NCI-H1930 (cell line): ENCODE measurements around the gene PKIG.
A peak's percentile ranks its signal among the peaks of the same experiment; 100 is the strongest.

Experiments
- DNase-seq, 2 experiments: peaks; one replicate each; lab custom pipeline; 2025; lab: John Stamatoyannopoulos, UW

Gene PKIG

DNA sequence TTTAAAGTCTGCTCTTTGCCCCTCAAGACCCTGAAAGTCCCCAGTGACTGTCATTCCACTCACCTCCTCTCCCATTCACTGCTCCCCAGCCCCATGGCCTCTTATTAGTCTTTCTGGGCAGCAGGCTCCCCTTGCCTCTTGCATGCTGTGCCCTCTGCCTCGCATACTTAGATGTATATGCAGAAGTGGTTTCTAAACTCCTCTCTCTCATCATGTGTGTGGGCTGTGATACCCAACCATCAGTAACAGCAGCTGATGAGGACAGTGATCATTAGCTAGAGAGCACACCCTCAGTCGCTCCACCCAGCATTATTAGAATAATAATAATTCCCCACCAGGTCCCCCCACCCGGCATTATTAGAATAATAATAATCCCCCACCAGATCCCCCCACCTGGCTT is 14.5 kb downstream of the PKIG start:
- no peak for DNase-seq

DNA sequence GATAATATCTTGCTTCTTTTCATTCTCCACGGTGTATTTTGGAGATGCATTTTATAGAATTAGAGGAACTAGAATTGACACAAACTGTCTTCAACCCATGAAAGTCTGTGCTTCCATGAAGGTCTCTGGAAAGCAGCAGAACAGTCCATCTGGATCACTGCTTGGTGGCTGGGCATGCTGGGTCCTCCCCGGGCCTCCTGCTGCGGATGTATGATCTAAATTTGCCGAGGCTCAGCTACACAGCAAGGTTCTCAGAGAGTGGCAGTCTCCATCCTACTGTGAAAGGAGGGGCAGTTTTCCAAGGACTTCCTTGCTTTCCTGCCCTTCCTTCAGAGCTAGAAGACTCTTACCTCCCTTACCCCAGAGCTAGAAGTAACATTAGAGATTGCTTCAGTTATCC is 15.1 kb downstream of the PKIG start:
- no peak for DNase-seq

DNA sequence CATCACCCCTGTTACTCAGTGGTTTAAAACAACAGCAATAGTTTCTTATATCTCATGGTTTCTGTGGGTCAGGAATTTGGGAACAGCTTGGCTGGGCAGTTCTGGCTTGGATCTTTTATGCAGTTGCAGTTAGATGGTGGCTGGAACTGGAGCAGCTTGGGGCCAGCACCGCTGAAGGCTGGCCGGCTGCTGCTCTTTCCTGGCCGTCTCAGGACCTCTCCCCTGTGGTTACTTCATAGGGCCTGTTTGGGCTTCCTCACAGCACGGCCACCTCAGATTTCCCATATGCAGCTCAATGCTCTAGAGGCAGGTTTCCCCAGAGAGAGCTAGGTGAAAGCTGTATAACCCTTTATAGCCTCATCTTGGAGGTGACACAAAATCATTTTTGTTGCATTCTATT is 15.6 kb downstream of the PKIG start:
- DNase-seq: no peak

DNA sequence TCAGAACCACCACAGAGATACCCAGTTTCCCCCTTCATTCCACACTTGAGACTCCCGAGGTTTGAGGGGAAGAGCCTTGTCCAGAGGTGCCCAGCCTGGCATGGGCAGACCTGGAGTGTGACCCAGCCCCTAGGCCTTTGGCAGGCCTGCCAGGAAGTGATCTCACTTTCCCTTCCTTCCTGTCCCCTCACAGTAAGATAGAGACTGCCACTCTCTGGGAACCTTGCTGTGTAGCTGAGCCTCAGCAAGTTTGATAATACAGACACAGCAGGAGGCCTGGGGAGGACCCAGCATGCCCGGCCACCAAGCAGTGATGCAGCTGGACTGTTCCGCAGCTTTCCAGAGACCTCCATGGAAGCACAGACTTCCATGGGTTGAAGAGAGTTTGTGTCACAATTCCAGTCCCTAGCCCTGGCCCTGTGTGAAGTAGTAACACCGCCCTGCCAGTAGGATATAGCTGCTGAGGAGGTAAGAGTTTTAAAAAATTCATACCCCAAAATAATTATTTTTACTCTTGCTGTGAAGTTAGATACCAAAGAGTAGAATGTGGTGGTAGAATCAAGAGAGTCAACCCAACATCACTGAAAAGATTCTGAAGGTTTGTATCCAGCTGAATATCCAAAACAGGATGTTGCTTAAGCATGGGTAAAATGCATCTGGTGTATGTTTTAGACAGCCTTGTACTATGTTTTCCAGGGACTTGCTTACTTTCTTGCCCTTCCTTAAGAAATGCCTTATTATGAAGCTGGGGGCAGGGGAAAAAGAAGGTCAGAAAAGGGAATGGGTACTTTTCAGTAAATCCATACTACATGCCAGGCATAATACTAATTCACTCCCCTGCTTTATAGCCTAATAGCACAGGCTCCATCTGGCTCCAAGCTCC is 16.3 kb downstream of the PKIG start:
- DNase-seq: no peak

DNA sequence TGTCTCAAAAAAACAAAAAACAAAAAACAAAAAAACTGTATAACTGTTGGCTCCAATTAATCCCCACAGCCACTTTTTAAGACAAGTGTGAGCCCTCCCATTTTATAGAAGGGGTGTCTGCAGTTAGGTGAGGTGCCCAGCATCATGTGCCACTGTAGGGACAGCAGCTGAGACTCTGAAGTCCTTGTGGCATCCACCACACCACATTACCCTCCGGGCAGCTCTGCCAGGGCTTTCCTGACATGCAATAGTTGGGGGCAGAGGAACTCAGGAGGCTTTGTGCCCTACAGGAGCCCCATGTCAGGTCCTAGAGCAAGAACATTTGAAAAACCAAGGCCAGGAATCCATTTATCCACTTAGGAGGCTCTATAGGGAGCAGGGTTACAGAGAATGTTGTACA is 17.3 kb downstream of the PKIG start:
- no peak for DNase-seq

DNA sequence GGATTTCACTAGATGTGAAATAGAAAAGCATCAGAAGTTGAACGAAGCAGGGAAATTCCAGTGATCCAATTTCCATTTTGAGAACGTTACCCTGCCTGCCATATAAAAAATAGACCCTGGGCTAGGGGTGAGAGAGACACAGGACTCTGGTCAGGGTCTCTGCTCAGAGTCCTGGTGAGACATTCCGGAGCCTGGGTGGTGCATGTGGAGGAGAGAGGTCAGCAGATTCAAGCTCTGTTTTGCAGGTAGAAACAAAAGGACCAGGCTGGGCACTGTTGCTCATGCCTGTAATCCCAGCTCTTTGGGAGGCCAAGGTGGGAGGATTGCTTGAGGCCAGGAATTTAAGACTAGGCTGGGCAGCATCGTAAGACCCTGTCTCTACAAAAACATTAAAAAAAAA is 17.9 kb downstream of the PKIG start:
- DNase-seq: no peak

DNA sequence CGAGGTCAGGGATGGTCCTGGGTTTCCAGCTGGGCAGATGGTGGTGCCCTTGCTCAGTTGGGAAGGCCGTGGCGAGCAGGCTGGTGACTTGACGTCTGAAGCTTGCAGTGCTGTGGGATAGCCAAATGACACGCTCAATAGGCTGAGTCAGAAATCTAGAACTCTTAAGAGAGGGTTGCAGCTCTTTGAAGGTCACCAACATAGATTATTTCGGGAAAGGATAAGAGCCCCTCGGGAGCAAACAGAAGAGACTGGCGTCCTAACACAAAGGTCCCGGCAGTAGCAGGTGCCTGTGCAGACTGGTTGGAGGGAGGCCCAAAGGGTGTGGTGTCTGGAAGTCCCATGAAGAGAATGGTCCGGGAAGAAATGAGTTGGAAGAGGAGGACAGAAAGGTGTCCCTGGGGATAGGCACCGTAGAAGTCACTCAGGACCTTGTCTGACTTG is 18.4 kb downstream of the PKIG start:
- DNase-seq: no peak

- no peak for DNase-seq
These were observed 18.9 kb downstream of the PKIG start for GRCh38 chr20:44601236-44601671.

DNA sequence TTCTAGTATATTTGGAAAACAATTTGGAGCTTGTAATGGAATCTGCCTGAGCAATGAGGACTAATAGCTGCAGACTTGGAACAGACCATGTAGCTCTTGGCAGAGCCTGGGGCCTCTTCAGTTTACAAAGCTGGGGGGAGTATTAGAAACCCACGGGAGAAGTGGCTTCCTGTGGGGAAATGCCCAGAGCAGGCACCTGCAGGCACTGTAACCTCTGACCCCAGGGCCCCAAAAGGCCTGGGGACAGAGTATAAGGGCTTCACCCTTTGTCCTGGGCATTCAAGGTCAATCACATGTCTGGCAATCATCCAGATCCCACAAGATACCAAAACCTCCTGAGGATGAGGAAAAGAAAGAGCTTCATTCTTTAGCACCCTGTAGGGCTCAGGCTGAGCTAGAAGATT is 19.4 kb downstream of the PKIG start:
- DNase-seq: no peak

GRCh38 chr20:44603327-44603726 is 20.9 kb downstream of the PKIG start:
- no peak for DNase-seq

- no peak for DNase-seq
These were observed 24.5 kb downstream of the PKIG start for GRCh38 chr20:44606725-44607441.

- DNase-seq: no peak
These were observed 26.7 kb downstream of the PKIG start for GRCh38 chr20:44609006-44609515.

- peak; percentile 81 to 84 for DNase-seq
These were observed 27.3 kb downstream of the PKIG start for GRCh38 chr20:44609516-44610312.

- no peak for DNase-seq
These were observed 28.1 kb downstream of the PKIG start for GRCh38 chr20:44610313-44610962.

DNA sequence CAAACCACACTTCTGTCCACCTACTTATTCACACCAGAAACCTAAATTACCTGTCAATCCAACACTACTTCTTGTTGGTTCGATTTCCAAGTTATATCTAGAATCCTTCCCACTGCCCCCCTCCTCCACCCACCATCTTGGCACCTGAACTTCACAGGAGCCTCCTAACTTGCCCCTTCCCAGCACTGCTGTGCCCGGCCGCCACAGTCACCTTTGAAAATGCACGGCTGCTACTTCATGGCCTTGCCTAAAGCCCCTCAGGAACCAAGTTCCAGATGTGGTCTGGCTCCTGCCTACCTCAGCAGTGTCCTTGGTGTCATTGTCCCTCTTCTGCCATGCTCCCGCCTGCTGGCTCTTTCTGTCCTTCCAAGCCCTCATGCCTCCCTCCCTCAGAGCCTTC is 31.2 kb downstream of the PKIG start:
- no peak for DNase-seq

DNA sequence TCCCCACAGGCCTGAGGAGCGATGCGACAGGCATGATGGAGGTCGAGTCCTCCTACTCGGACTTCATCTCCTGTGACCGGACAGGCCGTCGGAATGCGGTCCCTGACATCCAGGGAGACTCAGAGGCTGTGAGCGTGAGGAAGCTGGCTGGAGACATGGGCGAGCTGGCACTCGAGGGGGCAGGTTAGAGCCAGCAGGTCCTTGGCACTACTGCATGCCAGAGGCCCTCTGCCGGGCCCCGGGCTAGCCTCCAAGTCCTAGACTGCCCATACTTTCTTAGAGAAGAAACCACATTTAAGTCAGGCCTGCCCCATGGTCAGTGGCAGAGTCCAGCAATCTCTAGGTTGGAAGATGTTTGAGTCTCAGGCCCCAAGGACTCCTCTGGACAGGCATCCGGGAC is 32.1 kb downstream of the PKIG start:
- DNase-seq: no peak

DNA sequence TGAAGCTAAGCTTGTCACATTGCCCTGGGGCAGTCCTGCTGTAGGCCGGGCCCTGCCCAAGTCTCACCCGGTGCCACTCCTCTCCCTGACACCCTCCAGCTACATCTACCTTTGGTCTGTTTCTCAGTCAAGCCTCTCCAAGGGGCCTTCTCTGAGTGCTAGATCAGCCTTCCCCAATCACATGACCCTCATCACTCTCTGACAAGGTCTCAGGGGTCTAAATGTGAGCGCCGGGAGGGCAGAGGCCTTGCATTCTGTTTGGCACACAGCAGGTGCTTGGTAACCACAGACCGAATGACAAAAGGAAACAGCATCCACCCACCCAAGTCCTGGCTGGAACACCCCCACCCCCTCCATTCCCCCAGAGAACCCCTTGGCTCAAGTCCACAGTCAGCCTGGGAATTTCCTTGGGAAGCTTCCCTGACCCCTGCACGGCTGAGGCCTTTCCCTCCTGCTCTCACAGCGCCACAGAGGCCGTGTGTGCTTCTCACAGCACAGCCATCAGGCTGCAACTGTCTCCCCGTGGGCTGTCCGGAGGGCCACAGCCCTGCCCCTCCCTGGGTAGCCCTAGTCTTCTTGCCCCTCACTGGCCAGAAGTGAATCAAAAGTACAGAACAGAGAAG is 32.9 kb downstream of the PKIG start:
- no peak for DNase-seq

GRCh38 chr20:44615876-44616603 is 33.7 kb downstream of the PKIG start:
- DNase-seq: no peak

DNA sequence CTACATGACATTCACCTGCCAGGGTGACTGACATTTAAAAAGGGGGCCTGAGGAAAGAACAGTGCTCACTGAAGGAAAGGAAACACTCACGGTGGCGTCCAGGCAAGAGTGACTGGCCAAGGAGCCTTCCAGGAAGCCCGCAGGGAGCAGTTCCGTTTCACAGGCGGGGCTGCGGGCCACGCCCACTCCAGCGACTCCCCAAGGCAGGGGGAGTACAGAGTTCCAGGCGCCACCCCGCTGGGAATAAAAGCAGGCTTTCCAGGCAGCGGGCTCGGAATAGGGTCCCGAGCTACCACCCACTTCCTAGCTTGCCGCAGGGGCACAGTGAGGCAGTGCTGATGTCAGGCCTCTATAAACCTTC is 34.2 kb downstream of the PKIG start:
- DNase-seq: no peak

DNA sequence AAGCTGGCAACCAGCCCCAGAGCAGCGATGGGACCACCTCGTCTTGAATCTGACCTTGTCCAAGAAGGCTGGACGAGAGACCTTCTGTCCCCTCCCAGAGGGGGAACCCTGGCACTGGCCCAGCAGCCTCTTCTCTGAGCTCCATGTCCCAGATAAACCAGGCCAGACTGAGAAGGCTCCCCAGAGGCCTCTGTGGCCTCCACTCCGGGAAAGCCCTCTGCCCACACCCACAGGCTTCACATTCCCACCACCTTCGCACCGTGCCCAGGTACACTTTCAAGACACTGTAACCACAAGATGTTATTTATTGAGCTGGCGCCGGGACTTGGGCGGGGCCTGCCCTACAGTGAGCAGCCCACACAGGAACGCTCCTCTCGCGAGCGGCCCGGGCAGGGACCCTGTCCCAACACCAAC is 35.9 kb downstream of the PKIG start:
- DNase-seq: no peak

DNA sequence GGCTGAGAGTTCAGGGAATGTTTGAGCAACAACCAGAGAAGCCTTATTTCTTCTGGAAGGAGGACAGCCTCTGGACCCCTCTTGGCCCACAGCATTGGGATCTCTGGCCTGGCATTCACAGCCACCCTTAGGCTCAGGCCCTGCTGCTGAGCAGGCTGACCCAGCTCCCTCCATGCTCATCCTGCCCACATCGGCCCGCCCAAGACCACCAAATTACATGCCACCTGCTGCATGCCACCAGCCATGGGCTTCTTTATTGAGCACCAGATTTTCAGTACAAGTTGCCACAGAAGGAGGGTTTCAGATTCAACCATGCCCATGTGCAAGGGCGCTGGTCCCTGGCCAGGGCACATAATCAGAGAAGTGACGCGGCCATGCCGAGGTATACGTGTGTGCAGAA is 36.9 kb downstream of the PKIG start:
- DNase-seq: no peak
